Activated CD8-positive, alpha-beta T cell treated with anti-CD3 and anti-CD28 coated beads, Interleukin-2, amount 10 ng/mL, durations not matched to agents 7 days and 5 days (primary cell): ENCODE results near the gene MINDY4B. TPM values are rescaled to one million over a fixed set of nuclear protein-coding genes. Genes with fewer than 3 reads are reported as not detected.

Experiments used
- total RNA-seq, 2 experiments: library from RNA; stranded (reverse); gene quantifications; one replicate each; pipeline ENCODE4 v1.2.3, GENCODE V29; 2021

Gene MINDY4B
- total RNA-seq, 2 experiments from 2014 or later = not detected

Other genes starting within 250 kb of the MINDY4B start
- gene ERICH6, start 201.5 kb downstream of the MINDY4B start, total RNA-seq = under 1 TPM; 0.21 to 0.60 TPM
- 10 to 100 TPM; 31.5 to 32.3 TPM for gene SIAH2, start 142.3 kb downstream of the MINDY4B start, total RNA-seq
- not detected for gene CLRN1, start 67.3 kb upstream of the MINDY4B start, total RNA-seq
- under 1 TPM; 0.76 to 0.79 TPM for gene MED12L, start 180.2 kb upstream of the MINDY4B start, total RNA-seq